Neutrophil (primary cell): Measurements from ENCODE around the gene MCTP1.

Experiments
- H3K27ac ChIP-seq: fragments of 200-600 bp; sonication (generic); 2 replicates; pipeline ENCODE4 v1.5.1; 2016; ENCODE audit warnings: mild to moderate bottlenecking, moderate library complexity
- H3K27me3 ChIP-seq: fragments of 200-600 bp; sonication (generic); 2 replicates; pipeline ENCODE4 v1.6.0; 2016; ENCODE audit warnings: mild to moderate bottlenecking
- H3K36me3 ChIP-seq: fragments of 200-600 bp; sonication (generic); 2 replicates; pipeline ENCODE4 v1.5.1; 2017
- H3K4me1 ChIP-seq, 2 experiments: fragments of 200-600 bp in 1 of 2; sonication (generic) in 1 of 2; 1 replicate in 1 of 2; 2 replicates in 1 of 2; pipeline versions ENCODE4 v1.5.1 to v1.6.1; 2013 to 2016; ENCODE audit warnings: low read depth in 1 of 2, low read length in 1 of 2, mild to moderate bottlenecking in 1 of 2, moderate library complexity in 1 of 2; ENCODE audit not compliant: control insufficient read depth in 1 of 2, insufficient read depth in 1 of 2
- H3K4me3 ChIP-seq, 2 experiments: fragments of 200-600 bp in 1 of 2; sonication (generic) in 1 of 2; 1 replicate in 1 of 2; 2 replicates in 1 of 2; pipeline ENCODE4 v1.5.1; 2013 to 2016; ENCODE audit warnings: low read depth in 1 of 2, low read length in 1 of 2, mild to moderate bottlenecking in 1 of 2, moderate library complexity in 1 of 2
- H3K9me3 ChIP-seq: fragments of 200-600 bp; sonication (generic); 2 replicates; pipeline ENCODE4 v1.5.1; 2016
- TF ChIP-seq, protein P1 (sequence below): fragments of 200-600 bp; sonication (generic); IDR thresholded peaks from 2 replicates; pipeline ENCODE4 v1.5.1; 2016; ENCODE audit warnings: antibody characterized with exemption

The MCTP1 gene

DNA sequence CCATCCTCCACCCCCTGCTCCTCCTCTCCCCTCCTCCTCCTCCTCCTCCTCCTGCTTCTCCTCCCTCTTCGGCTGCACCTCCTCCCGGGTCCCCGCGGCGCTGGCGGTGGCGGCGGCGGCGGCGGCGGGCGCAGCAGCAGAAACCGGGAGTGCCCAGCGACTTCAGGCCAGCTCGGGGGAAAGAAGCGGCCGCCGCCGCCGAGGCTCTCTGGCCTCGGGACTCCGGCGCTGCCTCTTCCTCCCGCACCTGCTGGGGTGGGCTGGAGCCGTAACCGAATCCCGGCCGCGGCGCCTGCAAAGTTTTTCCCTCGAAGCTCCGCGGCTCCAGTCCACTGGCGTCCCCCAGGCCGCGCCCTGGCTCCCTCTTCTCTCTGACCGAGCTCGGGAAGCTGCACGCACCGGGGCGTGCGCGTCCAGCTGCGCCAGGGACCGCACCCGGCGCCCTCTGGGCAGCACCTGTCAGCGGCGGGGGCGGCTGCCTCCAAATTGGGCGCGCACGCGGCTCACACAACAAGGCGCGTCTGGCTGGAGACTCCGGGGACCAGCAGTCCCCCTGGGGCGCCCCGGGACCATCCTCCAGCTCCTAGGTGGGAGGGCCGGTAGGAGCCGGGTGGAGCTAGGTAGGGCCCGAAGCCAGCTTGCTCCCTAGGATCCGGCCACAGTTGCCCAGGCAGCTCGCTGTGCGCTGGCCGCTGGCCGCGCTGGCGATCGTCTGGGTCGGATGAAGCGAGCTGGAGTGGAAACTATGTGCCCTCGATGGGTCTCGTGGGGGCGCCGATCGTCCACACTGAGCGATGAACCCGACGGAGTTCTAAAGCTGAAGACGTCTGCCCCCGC is at the start of gene MCTP1:
TSS of gene MCTP1 (minus strand) at position 523 of the 837 bp plus-strand sequence.
- Histone ChIP-seq H3K36me3 (no peaks in the 10 kb centered on the region), H3K9me3 (no peaks in the 10 kb centered on the region), H3K27me3 (peaks cover 100% of the 10 kb centered on the region), H3K27ac (no peak within 1 kb of the TSS), H3K4me3 (peak within 1 kb of the TSS; percentile 53 to 63), H3K4me1 (peaks cover 15 to 20% of the 10 kb centered on the region in 2 experiments)
- TF ChIP-seq, protein P1, sequence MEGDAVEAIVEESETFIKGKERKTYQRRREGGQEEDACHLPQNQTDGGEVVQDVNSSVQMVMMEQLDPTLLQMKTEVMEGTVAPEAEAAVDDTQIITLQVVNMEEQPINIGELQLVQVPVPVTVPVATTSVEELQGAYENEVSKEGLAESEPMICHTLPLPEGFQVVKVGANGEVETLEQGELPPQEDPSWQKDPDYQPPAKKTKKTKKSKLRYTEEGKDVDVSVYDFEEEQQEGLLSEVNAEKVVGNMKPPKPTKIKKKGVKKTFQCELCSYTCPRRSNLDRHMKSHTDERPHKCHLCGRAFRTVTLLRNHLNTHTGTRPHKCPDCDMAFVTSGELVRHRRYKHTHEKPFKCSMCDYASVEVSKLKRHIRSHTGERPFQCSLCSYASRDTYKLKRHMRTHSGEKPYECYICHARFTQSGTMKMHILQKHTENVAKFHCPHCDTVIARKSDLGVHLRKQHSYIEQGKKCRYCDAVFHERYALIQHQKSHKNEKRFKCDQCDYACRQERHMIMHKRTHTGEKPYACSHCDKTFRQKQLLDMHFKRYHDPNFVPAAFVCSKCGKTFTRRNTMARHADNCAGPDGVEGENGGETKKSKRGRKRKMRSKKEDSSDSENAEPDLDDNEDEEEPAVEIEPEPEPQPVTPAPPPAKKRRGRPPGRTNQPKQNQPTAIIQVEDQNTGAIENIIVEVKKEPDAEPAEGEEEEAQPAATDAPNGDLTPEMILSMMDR, result no peak

DNA sequence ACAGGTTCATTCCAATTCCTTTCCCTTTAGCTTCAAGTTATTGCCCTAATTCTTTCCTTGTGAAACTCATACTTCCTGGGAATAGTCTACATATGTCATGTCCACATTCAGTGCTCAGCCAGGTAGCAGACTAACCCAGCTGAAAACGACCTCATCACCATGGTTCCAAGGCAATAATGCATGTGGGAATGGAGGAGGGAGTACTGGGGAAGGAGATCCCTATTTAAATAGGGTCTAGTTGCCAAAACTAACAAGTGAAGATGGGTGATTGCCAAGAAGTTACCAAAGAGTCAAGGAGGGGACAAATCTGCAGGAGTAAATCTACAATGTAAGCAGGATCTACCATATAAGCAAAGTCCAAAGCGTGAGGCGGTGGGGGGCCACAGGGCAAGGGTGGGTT is 47.3 kb upstream of the MCTP1 start:
- Histone ChIP-seq H3K4me3 (no peak overlapping the region), H3K27ac (no peak overlapping the region), H3K9me3 (no peaks in the 10 kb centered on the region), H3K36me3 (no peaks in the 10 kb centered on the region), H3K27me3 (no peaks in the 10 kb centered on the region), H3K4me1 (no peaks in the 10 kb centered on the region)
- TF ChIP-seq, protein P1, result no peak

DNA sequence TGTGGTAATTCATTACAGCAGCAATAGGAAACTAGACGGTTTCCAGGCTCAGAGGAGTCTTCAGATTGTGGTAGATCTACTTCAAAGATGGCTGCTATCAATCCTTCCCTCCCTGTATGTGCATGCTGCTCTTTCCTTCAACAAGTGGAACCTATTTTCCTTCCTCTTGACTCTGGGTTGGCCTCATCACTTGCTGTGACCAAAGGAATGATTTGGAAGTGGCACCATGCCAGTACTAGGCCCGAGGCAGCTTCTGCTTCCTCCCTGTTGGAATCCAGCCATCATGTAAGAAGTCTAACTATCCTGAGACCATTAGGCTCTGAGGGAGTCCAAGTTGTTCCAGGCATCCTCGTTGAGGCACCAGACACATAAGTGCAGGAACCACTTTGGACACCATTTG is 46.5 kb upstream of the MCTP1 start:
- no peaks in the 10 kb centered on the region for H3K36me3 ChIP-seq
- no peaks in the 10 kb centered on the region for H3K27me3 ChIP-seq
- TF ChIP-seq, protein P1, result no peak
- no peaks in the 10 kb centered on the region for H3K9me3 ChIP-seq
- H3K4me3 ChIP-seq, result no peak overlapping the region
- H3K27ac ChIP-seq, result no peak overlapping the region
- H3K4me1 ChIP-seq, result no peaks in the 10 kb centered on the region

DNA sequence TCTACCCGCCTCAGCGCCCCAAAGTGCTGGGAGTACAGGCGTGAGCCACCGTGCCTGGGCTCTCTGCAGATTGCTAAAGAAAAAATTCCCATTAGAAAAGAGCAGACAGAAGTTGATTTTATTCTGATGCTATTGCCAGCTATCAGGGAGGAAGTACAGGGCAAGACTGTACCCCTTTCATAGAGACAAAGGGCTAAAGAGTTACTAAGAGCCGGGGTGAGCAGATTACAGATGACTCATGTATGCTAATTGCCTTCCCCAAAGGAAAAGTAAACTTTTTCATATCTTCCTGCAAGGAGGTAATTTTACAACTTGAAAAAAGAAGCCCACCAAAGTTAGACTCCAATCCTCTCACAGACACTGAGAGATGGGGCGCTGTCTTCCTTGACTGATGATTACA is 42.3 kb upstream of the MCTP1 start:
- TF ChIP-seq, protein P1, result no peak
- Histone ChIP-seq H3K36me3 (no peaks in the 10 kb centered on the region), H3K4me1 (no peaks in the 10 kb centered on the region), H3K27me3 (no peaks in the 10 kb centered on the region), H3K4me3 (no peak overlapping the region), H3K9me3 (no peaks in the 10 kb centered on the region), H3K27ac (no peak overlapping the region)

DNA sequence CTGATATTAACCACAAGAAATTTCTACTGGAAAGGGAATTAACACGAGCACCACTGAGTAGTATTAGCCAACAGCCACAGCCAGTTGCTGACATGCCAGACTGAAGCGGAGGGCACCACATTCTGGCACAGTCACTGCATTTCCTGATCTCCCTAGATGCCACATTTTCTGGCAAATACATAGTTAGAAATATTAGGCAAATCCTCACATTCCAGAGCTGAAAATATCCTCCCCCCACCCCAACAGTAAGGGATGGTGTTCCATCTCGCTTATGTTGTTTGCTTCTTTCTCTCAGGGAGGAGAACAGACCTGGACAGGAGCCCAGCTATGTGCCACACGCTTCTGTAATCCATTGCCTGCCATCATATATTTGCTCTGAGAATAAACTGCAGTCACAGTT is 32.8 kb upstream of the MCTP1 start:
- Histone ChIP-seq H3K4me1 (no peaks in the 10 kb centered on the region), H3K9me3 (no peaks in the 10 kb centered on the region), H3K27ac (no peak overlapping the region), H3K27me3 (no peaks in the 10 kb centered on the region), H3K36me3 (no peaks in the 10 kb centered on the region), H3K4me3 (no peak overlapping the region)
- TF ChIP-seq, protein P1, result no peak
